HFF-Myc (cell line): Measurements from ENCODE around the gene GBF1.
"Not testable (repeated sequence)": the region's sequence is repeated elsewhere in the genome, so short reads cannot be mapped to it uniquely, and the experiment has no call there.

ENCODE experiments used
- DNase-seq: peaks from one replicate; pipeline ENCODE4 v3.0.0-alpha.2; 2011; ENCODE audit warnings: low read depth; ENCODE audit errors: extremely low read depth
- H3K4me3 ChIP-seq: replicated peaks from 2 replicates; pipeline ENCODE4 v1.5.1; 2011; ENCODE audit warnings: low read depth, mild to moderate bottlenecking, control low read depth, low read length
- TF ChIP-seq, protein P1 (sequence below): IDR thresholded peaks from 2 replicates; pipeline ENCODE4 v1.5.1; 2012; ENCODE audit warnings: mild to moderate bottlenecking, low read depth, low read length, control low read depth; ENCODE audit errors: missing control alignments

The GBF1 gene

DNA sequence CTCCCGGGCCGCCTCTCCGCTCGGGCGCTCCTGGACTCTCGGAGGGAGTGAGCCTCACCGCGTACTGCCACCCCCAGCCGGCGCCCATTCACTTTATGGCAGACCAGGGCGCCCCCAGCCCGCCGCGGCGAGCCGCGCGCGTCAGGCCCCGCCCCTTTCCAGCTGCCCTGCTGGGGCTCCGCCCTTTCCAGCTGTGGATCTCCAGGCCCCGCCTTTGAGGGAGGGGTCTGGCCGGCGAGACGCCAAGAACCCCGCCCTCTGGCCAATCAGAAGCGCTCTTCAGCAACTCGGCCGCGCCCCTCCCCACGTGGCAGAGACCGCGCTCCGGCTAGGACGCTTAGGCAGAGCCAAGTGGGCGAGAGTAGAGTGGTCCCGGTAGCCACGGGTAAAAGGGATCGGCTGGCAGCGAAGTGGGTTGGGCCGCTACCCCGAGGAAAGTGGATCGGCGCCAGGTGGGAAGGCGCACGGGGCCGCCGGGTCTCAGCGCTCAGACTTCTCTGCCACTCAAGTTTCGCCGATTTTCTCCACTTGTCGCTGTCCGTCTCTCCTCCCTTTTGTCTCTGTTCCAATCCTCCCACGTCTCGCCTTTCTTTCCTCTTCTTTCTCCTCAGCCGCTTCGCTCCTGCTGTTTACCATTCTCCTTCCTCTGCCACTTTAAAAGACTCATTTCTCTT, 3.8 kb upstream of the GBF1 start, which contains the start of gene PITX3:
PITX3 (minus strand) TSS at position 69 of the 674 bp plus-strand sequence. CDS start 9,432 bp downstream, outside the sequence.
- TF ChIP-seq, protein P1, sequence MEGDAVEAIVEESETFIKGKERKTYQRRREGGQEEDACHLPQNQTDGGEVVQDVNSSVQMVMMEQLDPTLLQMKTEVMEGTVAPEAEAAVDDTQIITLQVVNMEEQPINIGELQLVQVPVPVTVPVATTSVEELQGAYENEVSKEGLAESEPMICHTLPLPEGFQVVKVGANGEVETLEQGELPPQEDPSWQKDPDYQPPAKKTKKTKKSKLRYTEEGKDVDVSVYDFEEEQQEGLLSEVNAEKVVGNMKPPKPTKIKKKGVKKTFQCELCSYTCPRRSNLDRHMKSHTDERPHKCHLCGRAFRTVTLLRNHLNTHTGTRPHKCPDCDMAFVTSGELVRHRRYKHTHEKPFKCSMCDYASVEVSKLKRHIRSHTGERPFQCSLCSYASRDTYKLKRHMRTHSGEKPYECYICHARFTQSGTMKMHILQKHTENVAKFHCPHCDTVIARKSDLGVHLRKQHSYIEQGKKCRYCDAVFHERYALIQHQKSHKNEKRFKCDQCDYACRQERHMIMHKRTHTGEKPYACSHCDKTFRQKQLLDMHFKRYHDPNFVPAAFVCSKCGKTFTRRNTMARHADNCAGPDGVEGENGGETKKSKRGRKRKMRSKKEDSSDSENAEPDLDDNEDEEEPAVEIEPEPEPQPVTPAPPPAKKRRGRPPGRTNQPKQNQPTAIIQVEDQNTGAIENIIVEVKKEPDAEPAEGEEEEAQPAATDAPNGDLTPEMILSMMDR: no peak
- DNase-seq: peak; percentile 68
- H3K4me3 ChIP-seq: peak within 1 kb of the TSS; percentile 53

DNA sequence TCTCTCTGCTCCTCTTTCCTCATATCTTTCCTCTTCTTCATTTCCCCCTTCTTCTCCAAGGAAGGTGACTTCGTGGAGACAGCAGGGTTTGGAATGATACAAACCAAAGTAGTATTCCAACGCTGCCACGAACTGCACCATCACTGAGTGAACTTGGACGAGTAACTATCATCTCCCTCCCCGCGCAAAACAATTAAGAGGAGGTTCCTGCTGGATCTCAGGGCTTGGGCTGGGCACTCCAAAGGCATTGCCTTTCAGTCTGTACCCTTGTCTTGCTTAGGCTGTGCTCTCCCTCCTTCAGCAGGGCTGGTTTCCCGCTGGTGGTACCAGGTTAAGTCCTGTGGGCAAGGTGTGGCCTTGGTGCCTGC, 3.2 kb upstream of the GBF1 start:
- TF ChIP-seq, protein P1: no peak
- peak overlapping the region; percentile 53 for H3K4me3 ChIP-seq
- DNase-seq: no peak

DNA sequence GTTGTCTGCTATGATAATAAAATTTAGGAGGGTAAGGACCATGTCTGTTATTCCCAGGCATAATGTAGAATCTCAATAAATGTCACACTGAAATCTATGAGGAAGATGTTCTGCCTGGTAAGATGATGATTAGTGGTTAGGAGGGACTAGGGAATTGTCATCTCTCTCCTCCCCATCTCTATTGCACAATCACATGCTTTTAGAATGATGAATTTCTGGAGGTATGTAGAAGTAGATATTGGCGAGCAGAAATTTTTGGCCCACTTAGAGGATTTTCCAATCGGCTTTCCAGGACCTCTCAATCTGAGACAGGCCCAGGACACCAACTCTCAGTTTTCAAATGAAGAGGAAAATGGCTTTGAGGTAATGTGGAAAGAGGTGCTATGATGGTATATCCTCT, 2.0 kb upstream of the GBF1 start:
- TF ChIP-seq, protein P1: no peak
- DNase-seq: no peak
- no peak overlapping the region for H3K4me3 ChIP-seq

DNA sequence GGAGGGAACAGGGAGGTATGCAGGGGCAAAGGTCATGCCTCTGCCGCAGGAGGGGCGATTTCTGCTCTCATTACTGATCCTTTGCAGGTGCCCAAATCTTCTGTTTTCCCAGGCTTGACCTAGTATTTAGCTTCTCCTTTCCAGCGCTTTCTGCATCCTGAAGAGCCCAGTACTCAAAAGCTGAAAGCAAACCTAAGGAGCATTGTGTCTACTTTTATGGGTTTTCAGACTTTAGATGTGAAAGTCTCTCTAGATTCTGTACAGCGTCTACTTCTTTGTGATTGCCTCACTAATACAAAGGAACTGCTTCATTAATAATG, 560 bp downstream of the GBF1 start:
- TF ChIP-seq, protein P1: no peak
- no peak for DNase-seq
- H3K4me3 ChIP-seq: peak overlapping the region; percentile 73

DNA sequence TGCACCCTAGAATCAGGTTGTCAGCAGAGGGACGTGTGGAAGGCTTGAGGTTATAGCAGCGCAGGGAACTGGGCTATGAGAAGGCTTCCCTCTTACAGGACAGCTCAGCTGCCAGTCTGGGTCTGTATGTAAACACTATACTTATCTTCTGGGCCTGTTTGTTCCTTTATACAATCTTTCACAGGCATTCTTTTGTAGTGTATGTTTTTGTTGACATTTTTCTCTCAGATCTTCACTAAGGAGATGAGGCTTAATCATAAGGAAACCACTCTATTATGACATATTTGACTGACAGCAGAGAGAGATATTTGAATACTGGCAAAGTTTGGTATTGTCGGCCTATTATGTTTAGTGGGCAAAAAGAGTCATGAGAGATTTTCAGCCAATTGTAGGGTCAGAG, 929 bp downstream of the GBF1 start:
- no peak for DNase-seq
- TF ChIP-seq, protein P1: no peak
- peak overlapping the region; percentile 73 for H3K4me3 ChIP-seq

DNA sequence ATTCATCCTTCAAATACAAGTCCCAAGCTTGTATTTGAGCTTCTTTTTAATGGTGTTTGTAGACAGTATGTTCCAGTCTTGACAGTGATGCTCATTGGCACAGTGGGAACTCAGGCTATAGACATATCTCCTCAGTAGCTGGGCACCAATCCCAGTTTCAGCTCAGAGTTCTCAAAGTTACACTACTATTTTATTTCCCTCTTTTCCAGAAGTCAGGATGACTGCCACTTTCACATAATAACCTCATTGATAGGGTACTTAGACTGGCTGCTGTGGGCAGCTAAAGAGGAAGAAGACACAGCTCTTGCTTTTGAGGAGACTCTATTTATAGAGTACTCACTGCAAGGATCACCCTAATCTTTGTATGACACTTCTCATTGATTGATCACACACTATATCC, 2.4 kb downstream of the GBF1 start:
- TF ChIP-seq, protein P1: no peak
- DNase-seq: no peak
- H3K4me3 ChIP-seq: no peak overlapping the region

DNA sequence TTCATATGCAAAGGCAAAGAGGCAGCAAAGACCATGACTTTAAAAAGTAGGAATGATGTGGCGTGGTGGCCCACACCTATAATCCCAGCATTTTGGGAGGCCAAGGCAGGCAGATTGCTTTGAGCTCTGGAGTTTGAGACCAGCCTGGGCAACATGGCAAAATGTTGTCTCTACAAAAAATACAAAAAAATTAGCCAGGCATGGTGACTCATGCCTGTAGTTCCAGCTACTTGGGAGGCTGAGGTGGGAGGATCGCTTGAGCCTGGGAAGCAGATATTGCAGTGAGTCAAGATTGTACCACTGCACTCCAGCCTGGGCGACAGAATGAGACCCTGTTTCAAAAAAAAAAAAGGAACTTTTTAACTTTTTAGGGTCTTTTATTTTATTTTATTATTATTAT, 7.2 kb downstream of the GBF1 start:
- not testable (repeated sequence) for DNase-seq, H3K4me3 ChIP-seq
